ENCODE measurements around the gene TPRN. TPM values are rescaled to one million over a fixed set of nuclear protein-coding genes. Genes with fewer than 3 reads are reported as not detected.

TPRN gene
- total and polyA plus RNA-seq, 9 of the 15 experiments (the other 6 are each of a cell fraction or from before 2014, with no cell fraction given), result 0.31 to 31.9 (median 4.4) TPM

DNA sequence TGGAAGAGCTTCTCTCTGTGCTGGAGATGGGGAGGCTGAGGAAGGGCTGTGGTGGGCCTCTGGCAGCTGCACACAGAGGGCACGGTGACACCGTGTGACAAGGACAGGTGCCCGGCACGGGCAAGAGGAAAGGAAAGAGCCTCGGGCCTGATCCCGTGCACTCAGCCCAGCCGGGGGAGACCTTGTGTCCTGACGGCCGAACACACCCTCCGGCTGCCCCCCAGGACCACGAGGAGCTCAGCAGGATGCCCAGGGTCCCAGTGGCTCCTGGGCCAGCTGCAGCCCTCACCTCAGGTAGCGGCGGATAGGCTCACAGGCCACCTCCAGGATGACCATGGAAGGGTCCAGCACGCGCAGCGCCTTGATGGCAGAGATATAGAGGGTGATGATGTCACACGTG is 17.7 kb downstream of the TPRN start (continued):
- TF ChIP-seq, protein P1, sequence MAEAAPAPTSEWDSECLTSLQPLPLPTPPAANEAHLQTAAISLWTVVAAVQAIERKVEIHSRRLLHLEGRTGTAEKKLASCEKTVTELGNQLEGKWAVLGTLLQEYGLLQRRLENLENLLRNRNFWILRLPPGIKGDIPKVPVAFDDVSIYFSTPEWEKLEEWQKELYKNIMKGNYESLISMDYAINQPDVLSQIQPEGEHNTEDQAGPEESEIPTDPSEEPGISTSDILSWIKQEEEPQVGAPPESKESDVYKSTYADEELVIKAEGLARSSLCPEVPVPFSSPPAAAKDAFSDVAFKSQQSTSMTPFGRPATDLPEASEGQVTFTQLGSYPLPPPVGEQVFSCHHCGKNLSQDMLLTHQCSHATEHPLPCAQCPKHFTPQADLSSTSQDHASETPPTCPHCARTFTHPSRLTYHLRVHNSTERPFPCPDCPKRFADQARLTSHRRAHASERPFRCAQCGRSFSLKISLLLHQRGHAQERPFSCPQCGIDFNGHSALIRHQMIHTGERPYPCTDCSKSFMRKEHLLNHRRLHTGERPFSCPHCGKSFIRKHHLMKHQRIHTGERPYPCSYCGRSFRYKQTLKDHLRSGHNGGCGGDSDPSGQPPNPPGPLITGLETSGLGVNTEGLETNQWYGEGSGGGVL (CRISPR knock-in tag; IDR thresholded peaks at IDR 0.05), result no peak
- no peak for TF ChIP-seq MTF1 (CRISPR knock-in tag; IDR thresholded peaks at IDR 0.05; ENCODE audit: borderline replicate concordance)
- TF ChIP-seq HMGN3 (IDR thresholded peaks at IDR 0.05; ENCODE audit: borderline replicate concordance, extremely low read depth, insufficient read length, low read depth, low read length), result peak; percentile 25
- TF ChIP-seq, protein P2, sequence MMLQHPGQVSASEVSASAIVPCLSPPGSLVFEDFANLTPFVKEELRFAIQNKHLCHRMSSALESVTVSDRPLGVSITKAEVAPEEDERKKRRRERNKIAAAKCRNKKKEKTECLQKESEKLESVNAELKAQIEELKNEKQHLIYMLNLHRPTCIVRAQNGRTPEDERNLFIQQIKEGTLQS (IDR thresholded peaks at IDR 0.05), result 0 out of 2 replicates have a peak, but pooled peaks have one; percentile 13
- TF ChIP-seq, protein P2 (CRISPR knock-in tag; conservative IDR thresholded peaks at IDR 0.05), result no peak
- no peak for TF ChIP-seq KLF1 (tag; IDR thresholded peaks at IDR 0.05)

DNA sequence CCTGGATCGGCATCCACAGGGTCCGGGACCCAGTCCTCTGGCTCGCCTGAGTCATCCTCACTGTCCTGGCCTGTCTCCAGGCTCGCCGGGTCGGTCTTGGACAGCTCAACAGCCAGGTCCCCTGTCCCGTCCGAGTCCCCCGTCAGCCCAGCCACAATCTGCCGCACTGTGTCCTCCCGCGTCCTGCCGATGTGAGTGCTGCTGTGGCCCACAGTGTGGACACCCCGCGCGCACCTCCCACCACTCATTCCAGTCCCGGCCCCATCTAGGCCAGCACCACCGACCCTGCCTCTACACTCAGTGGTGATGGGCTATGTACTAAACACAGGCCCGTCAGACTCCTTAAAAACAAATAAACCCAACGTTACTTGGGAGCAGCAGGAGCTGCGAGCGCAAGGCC is 18.9 kb downstream of the TPRN start:
- H3K27ac ChIP-seq (ENCODE audit: extremely low read depth, low read depth, low read length), result no peak overlapping the region
- H4K20me1 ChIP-seq (replicated peaks; ENCODE audit: control insufficient read depth, insufficient read depth, low read length), result 0 out of 2 replicates have a peak, but pooled peaks cover 4% of the 10 kb centered on the region
- no peaks in the 10 kb centered on the region for H3K27me3 ChIP-seq (ENCODE audit: control insufficient read depth in 2 of 2, insufficient read depth in 2 of 2, low read length in 2 of 2)
- BruUV-seq (replicated peaks), result no TSS peak
- no peak overlapping the region for H2AFZ ChIP-seq (ENCODE audit: low read depth, low read length)
- TF ChIP-seq RBFOX2 (IDR thresholded peaks at IDR 0.05; ENCODE audit: low read depth, low read length) (peak; percentile 42; the same call in 1 of the 2 replicates), HSF4 (CRISPR knock-in tag; IDR thresholded peaks at IDR 0.05; ENCODE audit: borderline replicate concordance) (no peak)
- intact Hi-C loops (cut with micrococcal nuclease), result no loop called here
- no peak overlapping the region for H3K4me3 ChIP-seq
- H3K36me3 ChIP-seq (ENCODE audit: control insufficient read depth, insufficient read depth, low read length), result peaks cover 79% of the 10 kb centered on the region; the same call in 2 of the 3 replicates
- H3K9me3 ChIP-seq (replicated peaks; ENCODE audit: control insufficient read depth, insufficient read depth, low read depth, low read length), result no peaks in the 10 kb centered on the region
- no peak for DNase-seq (ENCODE audit: extremely low read depth in 1 of 4, low spot score in 3 of 4)
- ChIA-PET CTCF (ENCODE audit: low intra/inter-chr PET ratio) (no interaction called here), POLR2A (interaction anchor here (0.7 to 1.2 kb wide), 2 partner anchors 16 to 19 kb away, joined by 3 read pairs; no protein-coding TSS in a partner anchor)
- no peaks in the 10 kb centered on the region for H3K9me1 ChIP-seq (ENCODE audit: control insufficient read depth, insufficient read depth, low read length)
- no peak for ATAC-seq
- 95% methylated on average over 22 of the region's 22 CpGs for WGBS (ENCODE audit: insufficient coverage, low coverage, missing lambda C conversion rate)
- in situ Hi-C loops (cut with MboI), result no loop called here
- peaks cover 7% of the 10 kb centered on the region for H3K79me2 ChIP-seq (ENCODE audit: control insufficient read depth, insufficient read depth, low read length)
- H3K9ac ChIP-seq (ENCODE audit: insufficient read depth in 1 of 2, low read depth in 2 of 2, low read length in 2 of 2), result peak overlapping the region in 1 of 2 experiments; percentile 13; a peak in 1 of 4 replicates
- FAIRE-seq, result no peak
- peaks cover 7 to 74% of the 10 kb centered on the region in 2 experiments; a peak in 4 of 5 replicates for H3K4me1 ChIP-seq (replicated peaks in 1 of 2; ENCODE audit: control insufficient read depth in 2 of 2, insufficient read depth in 2 of 2, low read length in 2 of 2)
- no peak overlapping the region for H3K4me2 ChIP-seq (ENCODE audit: insufficient read depth, low read length)
